GM23338 (cell line): ENCODE data around the gene DNAJA1. TPM values are rescaled to one million over a fixed set of nuclear protein-coding genes. Genes with fewer than 3 reads are reported as not detected.
A peak's percentile ranks its signal among the peaks of the same experiment; 100 is the strongest.

ENCODE experiments used
- ATAC-seq: fragments of 200-7000 bp; cut with Tn5 transposase; 3 replicates; pipeline ENCODE4 v1.9.1; 2020
- DNase-seq: peaks from one replicate; pipeline ENCODE4 v3.0.0-alpha.2; 2015; ENCODE audit warnings: low spot score
- H2AFZ ChIP-seq: fragments of 200-600 bp; sonication (generic); 2 replicates; pipeline ENCODE4 v1.8.0; 2016; ENCODE audit warnings: antibody characterized with exemption, mild to moderate bottlenecking, moderate library complexity
- H3F3A ChIP-seq: fragments of 200-600 bp; sonication (generic); replicated peaks from 2 replicates; pipeline ENCODE4 v1.8.0; 2017; ENCODE audit warnings: antibody characterized with exemption, mixed run types, low read depth
- H3K27ac ChIP-seq: fragments of 200-600 bp; sonication (generic); 2 replicates; pipeline ENCODE4 v1.6.1; 2016; ENCODE audit warnings: low read depth
- H3K27me3 ChIP-seq: fragments of 200-600 bp; sonication (generic); 2 replicates; pipeline ENCODE4 v1.8.0; 2016; ENCODE audit warnings: mild to moderate bottlenecking, mixed run types, moderate library complexity; ENCODE audit not compliant: insufficient read depth
- H3K36me3 ChIP-seq: fragments of 200-600 bp; sonication (generic); 2 replicates; pipeline ENCODE4 v1.8.0; 2016; ENCODE audit warnings: mild to moderate bottlenecking; ENCODE audit not compliant: insufficient read depth
- H3K4me1 ChIP-seq: fragments of 200-600 bp; sonication (generic); 2 replicates; pipeline ENCODE4 v1.8.0; 2016; ENCODE audit warnings: mild to moderate bottlenecking, moderate library complexity; ENCODE audit not compliant: insufficient read depth
- H3K4me2 ChIP-seq: fragments of 200-600 bp; sonication (generic); 2 replicates; pipeline ENCODE4 v1.7.1; 2017; ENCODE audit warnings: mixed run types
- H3K4me3 ChIP-seq: fragments of 200-600 bp; sonication (generic); 2 replicates; pipeline ENCODE4 v1.6.1; 2016; ENCODE audit warnings: mixed run types
- H3K79me2 ChIP-seq: fragments of 200-600 bp; sonication (generic); replicated peaks from 2 replicates; pipeline ENCODE4 v1.8.0; 2017; ENCODE audit warnings: mild to moderate bottlenecking; ENCODE audit not compliant: insufficient read depth
- H3K9me2 ChIP-seq: fragments of 200-600 bp; sonication (generic); 2 replicates; pipeline ENCODE4 v1.8.0; 2017; ENCODE audit not compliant: insufficient read depth
- H4K20me1 ChIP-seq: fragments of 200-600 bp; sonication (generic); replicated peaks from 2 replicates; pipeline ENCODE4 v1.8.0; 2017; ENCODE audit warnings: mild to moderate bottlenecking; ENCODE audit not compliant: insufficient read depth
- H3K27ac Mint-ChIP-seq: 2 replicates; pipeline ENCODE4 v1.8.0; 2020; ENCODE audit warnings: inconsistent platforms, mild to moderate bottlenecking, moderate library complexity, mixed read lengths
- H3K27me3 Mint-ChIP-seq: 3 replicates; pipeline ENCODE4 v1.8.0; 2022; ENCODE audit warnings: low read depth, mild to moderate bottlenecking, moderate library complexity, mixed read lengths, inconsistent platforms; ENCODE audit not compliant: insufficient read depth, poor library complexity
- H3K36me3 Mint-ChIP-seq: 3 replicates; pipeline ENCODE4 v1.8.0; 2021; ENCODE audit warnings: low read depth, mild to moderate bottlenecking, inconsistent platforms, moderate library complexity, mixed read lengths
- H3K4me1 Mint-ChIP-seq: 3 replicates; pipeline ENCODE4 v1.8.0; 2020; ENCODE audit warnings: mild to moderate bottlenecking, inconsistent platforms, mixed read lengths
- H3K4me3 Mint-ChIP-seq: 3 replicates; pipeline ENCODE4 v1.8.0; 2021; ENCODE audit warnings: moderate library complexity, mild to moderate bottlenecking, inconsistent platforms, mixed read lengths
- H3K9me3 Mint-ChIP-seq: 3 replicates; pipeline ENCODE4 v1.8.0; 2020; ENCODE audit warnings: moderate library complexity, mild to moderate bottlenecking, inconsistent platforms, mixed read lengths
- CREB1 ChIP-seq: fragments of 250-450 bp; sonication (Bioruptor Pico); IDR thresholded peaks from 2 replicates; pipeline ENCODE4 v1.5.0; 2020; ENCODE audit warnings: low read depth, mild to moderate bottlenecking, moderate library complexity
- ETS1 ChIP-seq: IDR thresholded peaks from 2 replicates; pipeline ENCODE4 v1.6.1; 2016; ENCODE audit warnings: antibody characterized with exemption
- EZH2 ChIP-seq: fragments of 200-600 bp; sonication (generic); IDR thresholded peaks from one replicate; pipeline ENCODE4 v1.8.0; 2017; ENCODE audit warnings: antibody characterized with exemption, mild to moderate bottlenecking, low read depth; ENCODE audit not compliant: unreplicated experiment
- EZH2phosphoT487 ChIP-seq: fragments of 200-600 bp; sonication (generic); IDR thresholded peaks from one replicate; pipeline ENCODE4 v1.8.1; 2018; ENCODE audit warnings: antibody characterized with exemption; ENCODE audit not compliant: unreplicated experiment
- JUNB ChIP-seq: IDR thresholded peaks from one replicate; pipeline ENCODE4 v1.6.1; 2016; ENCODE audit warnings: antibody characterized with exemption; ENCODE audit not compliant: unreplicated experiment
- NANOG ChIP-seq: IDR thresholded peaks from 2 replicates; pipeline ENCODE4 v1.6.1; 2016; ENCODE audit warnings: antibody characterized with exemption, borderline replicate concordance
- POLR2AphosphoS5 ChIP-seq: IDR thresholded peaks from 2 replicates; pipeline ENCODE4 v1.6.1; 2016; ENCODE audit warnings: antibody characterized with exemption, low read depth
- REST ChIP-seq: IDR thresholded peaks from one replicate; pipeline ENCODE4 v1.6.1; 2018; ENCODE audit warnings: antibody characterized with exemption; ENCODE audit not compliant: unreplicated experiment
- STAT1 ChIP-seq: IDR thresholded peaks from one replicate; pipeline ENCODE4 v1.6.1; 2016; ENCODE audit warnings: antibody characterized with exemption; ENCODE audit not compliant: unreplicated experiment
- ZNF114 ChIP-seq: fragments of 250-450 bp; sonication (Bioruptor Pico); IDR thresholded peaks from 2 replicates; pipeline ENCODE4 v1.5.0; 2020; ENCODE audit warnings: mild to moderate bottlenecking, moderate library complexity
- ZNF331 ChIP-seq: fragments of 250-450 bp; sonication (Bioruptor Pico); IDR thresholded peaks from 2 replicates; pipeline ENCODE4 v1.5.0; 2020; ENCODE audit warnings: low read depth, mild to moderate bottlenecking, moderate library complexity
- polyA plus RNA-seq: library from polyadenylated mRNA; unstranded; fragments of >200 nt; fragmentation: Nextera tagmentation; extraction: Ambion mirVana; gene quantifications from 2 replicates; pipeline ENCODE4 v1.2.1, GENCODE V29; 2016
- total RNA-seq: library from RNA; depleted of rRNA; stranded (reverse); fragments of >200 nt; shearing (Covaris generic); gene quantifications from 2 replicates; pipeline ENCODE4 v1.2.3, GENCODE V29; 2014
- TF ChIP-seq, protein P1 (sequence below): fragments of 250-450 bp; sonication (Bioruptor Pico); IDR thresholded peaks from 2 replicates; pipeline ENCODE4 v1.5.0; 2020; ENCODE audit warnings: mild to moderate bottlenecking, moderate library complexity
- TF ChIP-seq, protein P2 (sequence below), 2 experiments: fragments of 200-600 bp in 1 of 2; sonication (generic) in 1 of 2; conservative IDR thresholded peaks; 2 replicates each; pipeline versions ENCODE4 v1.5.1 to v1.6.1; 2016 to 2017; ENCODE audit warnings: antibody characterized with exemption in 2 of 2, low read depth in 2 of 2, mild to moderate bottlenecking in 2 of 2, moderate library complexity in 1 of 2

The DNAJA1 gene
- total and polyA plus RNA-seq, 2 experiments from 2014 or later = 95.4 to 115 TPM

DNA sequence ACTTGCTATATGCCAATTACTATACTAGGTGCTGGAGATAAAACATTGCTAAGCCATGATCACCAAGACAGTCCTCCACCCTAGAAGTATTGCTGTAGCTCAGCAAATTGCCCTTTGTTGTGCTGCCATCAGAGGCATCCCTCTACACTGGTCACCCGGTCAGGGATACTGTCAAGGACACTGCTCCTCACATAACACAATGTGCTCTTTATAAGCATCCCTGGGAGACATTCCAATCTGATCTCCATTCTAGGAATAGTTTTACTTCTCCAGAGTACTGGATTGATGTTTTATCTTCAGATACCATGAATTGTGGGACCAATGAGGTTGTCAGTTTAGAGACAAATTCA, 10.4 kb upstream of the DNAJA1 start:
- ATAC-seq (peak; percentile 58), DNase-seq (peak; percentile 24)
- no peaks in the 10 kb centered on the region for H3K27me3 ChIP-seq
- no peaks in the 10 kb centered on the region for H3K9me2 ChIP-seq
- H3K36me3 ChIP-seq = no peaks in the 10 kb centered on the region
- Mint-ChIP-seq H3K9me3 (no peaks in the 10 kb centered on the region), H3K4me1 (peaks cover 29% of the 10 kb centered on the region), H3K27ac (no peak overlapping the region), H3K27me3 (peaks cover 4% of the 10 kb centered on the region), H3K4me3 (peak overlapping the region; percentile 22; the same call in 1 of the 3 replicates), H3K36me3 (peaks cover 4% of the 10 kb centered on the region; the same call in 2 of the 3 replicates)
- TF ChIP-seq JUNB (no peak), ZNF114 (CRISPR knock-in tag) (no peak), CREB1 (no peak), EZH2 (no peak), ZNF331 (CRISPR knock-in tag) (no peak), REST (no peak), NANOG (no peak), ETS1 (no peak), STAT1 (no peak), EZH2phosphoT487 (no peak), POLR2AphosphoS5 (no peak)
- TF ChIP-seq, protein P1, sequence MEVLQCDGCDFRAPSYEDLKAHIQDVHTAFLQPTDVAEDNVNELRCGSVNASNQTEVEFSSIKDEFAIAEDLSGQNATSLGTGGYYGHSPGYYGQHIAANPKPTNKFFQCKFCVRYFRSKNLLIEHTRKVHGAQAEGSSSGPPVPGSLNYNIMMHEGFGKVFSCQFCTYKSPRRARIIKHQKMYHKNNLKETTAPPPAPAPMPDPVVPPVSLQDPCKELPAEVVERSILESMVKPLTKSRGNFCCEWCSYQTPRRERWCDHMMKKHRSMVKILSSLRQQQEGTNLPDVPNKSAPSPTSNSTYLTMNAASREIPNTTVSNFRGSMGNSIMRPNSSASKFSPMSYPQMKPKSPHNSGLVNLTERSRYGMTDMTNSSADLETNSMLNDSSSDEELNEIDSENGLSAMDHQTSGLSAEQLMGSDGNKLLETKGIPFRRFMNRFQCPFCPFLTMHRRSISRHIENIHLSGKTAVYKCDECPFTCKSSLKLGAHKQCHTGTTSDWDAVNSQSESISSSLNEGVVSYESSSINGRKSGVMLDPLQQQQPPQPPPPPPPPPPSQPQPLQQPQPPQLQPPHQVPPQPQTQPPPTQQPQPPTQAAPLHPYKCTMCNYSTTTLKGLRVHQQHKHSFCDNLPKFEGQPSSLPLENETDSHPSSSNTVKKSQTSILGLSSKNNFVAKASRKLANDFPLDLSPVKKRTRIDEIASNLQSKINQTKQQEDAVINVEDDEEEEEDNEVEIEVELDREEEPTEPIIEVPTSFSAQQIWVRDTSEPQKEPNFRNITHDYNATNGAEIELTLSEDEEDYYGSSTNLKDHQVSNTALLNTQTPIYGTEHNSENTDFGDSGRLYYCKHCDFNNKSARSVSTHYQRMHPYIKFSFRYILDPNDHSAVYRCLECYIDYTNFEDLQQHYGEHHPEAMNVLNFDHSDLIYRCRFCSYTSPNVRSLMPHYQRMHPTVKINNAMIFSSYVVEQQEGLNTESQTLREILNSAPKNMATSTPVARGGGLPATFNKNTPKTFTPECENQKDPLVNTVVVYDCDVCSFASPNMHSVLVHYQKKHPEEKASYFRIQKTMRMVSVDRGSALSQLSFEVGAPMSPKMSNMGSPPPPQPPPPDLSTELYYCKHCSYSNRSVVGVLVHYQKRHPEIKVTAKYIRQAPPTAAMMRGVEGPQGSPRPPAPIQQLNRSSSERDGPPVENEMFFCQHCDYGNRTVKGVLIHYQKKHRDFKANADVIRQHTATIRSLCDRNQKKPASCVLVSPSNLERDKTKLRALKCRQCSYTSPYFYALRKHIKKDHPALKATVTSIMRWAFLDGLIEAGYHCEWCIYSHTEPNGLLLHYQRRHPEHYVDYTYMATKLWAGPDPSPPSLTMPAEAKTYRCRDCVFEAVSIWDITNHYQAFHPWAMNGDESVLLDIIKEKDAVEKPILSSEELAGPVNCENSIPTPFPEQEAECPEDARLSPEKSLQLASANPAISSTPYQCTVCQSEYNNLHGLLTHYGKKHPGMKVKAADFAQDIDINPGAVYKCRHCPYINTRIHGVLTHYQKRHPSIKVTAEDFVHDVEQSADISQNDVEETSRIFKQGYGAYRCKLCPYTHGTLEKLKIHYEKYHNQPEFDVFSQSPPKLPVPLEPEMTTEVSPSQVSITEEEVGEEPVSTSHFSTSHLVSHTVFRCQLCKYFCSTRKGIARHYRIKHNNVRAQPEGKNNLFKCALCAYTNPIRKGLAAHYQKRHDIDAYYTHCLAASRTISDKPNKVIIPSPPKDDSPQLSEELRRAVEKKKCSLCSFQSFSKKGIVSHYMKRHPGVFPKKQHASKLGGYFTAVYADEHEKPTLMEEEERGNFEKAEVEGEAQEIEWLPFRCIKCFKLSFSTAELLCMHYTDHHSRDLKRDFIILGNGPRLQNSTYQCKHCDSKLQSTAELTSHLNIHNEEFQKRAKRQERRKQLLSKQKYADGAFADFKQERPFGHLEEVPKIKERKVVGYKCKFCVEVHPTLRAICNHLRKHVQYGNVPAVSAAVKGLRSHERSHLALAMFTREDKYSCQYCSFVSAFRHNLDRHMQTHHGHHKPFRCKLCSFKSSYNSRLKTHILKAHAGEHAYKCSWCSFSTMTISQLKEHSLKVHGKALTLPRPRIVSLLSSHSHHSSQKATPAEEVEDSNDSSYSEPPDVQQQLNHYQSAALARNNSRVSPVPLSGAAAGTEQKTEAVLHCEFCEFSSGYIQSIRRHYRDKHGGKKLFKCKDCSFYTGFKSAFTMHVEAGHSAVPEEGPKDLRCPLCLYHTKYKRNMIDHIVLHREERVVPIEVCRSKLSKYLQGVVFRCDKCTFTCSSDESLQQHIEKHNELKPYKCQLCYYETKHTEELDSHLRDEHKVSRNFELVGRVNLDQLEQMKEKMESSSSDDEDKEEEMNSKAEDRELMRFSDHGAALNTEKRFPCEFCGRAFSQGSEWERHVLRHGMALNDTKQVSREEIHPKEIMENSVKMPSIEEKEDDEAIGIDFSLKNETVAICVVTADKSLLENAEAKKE (CRISPR knock-in tag) = no peak
- TF ChIP-seq, protein P2, sequence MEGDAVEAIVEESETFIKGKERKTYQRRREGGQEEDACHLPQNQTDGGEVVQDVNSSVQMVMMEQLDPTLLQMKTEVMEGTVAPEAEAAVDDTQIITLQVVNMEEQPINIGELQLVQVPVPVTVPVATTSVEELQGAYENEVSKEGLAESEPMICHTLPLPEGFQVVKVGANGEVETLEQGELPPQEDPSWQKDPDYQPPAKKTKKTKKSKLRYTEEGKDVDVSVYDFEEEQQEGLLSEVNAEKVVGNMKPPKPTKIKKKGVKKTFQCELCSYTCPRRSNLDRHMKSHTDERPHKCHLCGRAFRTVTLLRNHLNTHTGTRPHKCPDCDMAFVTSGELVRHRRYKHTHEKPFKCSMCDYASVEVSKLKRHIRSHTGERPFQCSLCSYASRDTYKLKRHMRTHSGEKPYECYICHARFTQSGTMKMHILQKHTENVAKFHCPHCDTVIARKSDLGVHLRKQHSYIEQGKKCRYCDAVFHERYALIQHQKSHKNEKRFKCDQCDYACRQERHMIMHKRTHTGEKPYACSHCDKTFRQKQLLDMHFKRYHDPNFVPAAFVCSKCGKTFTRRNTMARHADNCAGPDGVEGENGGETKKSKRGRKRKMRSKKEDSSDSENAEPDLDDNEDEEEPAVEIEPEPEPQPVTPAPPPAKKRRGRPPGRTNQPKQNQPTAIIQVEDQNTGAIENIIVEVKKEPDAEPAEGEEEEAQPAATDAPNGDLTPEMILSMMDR (conservative IDR thresholded peaks at IDR 0.05; ENCODE audit: low read depth in 2 of 2) = no peak
- peak overlapping the region; percentile 18 for H3K27ac ChIP-seq
- H3K4me3 ChIP-seq = no peak overlapping the region
- no peaks in the 10 kb centered on the region; the same call in 1 of the 2 replicates for H4K20me1 ChIP-seq
- H3K4me1 ChIP-seq = peaks cover 38% of the 10 kb centered on the region
- peak overlapping the region; percentile 35 for H3K4me2 ChIP-seq
- no peak overlapping the region for H2AFZ ChIP-seq
- H3K79me2 ChIP-seq = peaks cover 21% of the 10 kb centered on the region; the same call in 1 of the 2 replicates
- H3F3A ChIP-seq = peaks cover 5% of the 10 kb centered on the region; the same call in 1 of the 2 replicates
